GM18498 (cell line): ENCODE data around the gene TPK1.
A peak's percentile ranks its signal among the peaks of the same experiment; 100 is the strongest.
"Not testable (repeated sequence)": the region's sequence is repeated elsewhere in the genome, so short reads cannot be mapped to it uniquely, and the experiment has no call there.

Experiments used
- ATAC-seq: cut with Tn5 transposase; IDR thresholded peaks from one replicate; pipeline ENCODE4 v1.9.1; 2021; ENCODE audit warnings: mild to moderate bottlenecking, moderate library complexity; ENCODE audit not compliant: unreplicated experiment

The TPK1 gene

DNA sequence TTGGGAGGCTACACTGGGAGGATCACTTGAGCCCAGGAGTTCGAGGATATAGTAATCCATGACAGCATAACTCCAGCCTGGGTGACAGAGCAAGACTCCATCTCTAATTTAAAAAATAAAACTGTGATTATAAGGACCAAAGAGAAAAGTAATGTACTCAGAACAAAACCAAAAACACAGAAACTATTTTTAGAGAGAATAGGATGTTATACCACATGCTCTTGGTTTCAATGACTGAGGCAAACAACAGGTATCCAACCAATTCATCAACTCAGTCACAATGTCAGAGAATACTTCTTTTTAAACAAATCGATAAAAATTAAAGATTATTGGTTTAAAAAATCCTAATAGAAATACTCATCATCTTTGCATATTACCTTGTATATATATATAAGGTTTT lies 186.7 kb downstream of the TPK1 start:
- ATAC-seq = peak; percentile 82

DNA sequence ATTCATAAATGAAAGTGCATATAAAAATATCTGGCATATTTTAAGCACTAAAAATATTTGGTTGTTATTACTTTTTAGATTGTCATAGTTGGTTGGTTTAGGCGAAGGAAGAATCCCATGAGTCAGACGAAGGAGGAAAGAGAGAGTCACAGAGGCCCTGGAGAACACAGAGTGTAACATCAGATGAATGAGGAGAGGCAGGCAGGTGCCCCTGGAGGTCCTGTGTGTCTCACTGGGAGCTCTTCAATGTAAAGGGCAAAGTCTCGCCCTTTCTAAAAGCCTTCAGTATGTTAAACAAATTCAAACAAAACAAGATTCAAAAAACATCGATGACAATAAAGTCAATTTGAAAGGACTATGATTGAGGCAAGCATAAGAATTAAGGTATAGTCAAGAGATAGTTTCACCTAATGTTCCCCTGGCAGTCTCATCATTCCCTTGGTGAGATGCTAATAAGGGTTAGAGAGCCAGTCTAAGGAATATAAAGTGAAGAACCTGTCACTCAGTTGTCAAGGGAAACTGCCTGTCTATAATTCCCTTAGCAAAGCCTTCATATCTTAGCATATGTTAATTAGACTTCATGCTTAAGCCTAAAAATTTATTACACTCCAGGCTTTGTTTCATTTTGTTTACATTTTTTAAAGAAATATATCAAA lies 194.3 kb downstream of the TPK1 start:
- no peak for ATAC-seq

- ATAC-seq = no peak
These were observed 203.1 kb downstream of the TPK1 start for GRCh38 chr7:144632724-144633123.

DNA sequence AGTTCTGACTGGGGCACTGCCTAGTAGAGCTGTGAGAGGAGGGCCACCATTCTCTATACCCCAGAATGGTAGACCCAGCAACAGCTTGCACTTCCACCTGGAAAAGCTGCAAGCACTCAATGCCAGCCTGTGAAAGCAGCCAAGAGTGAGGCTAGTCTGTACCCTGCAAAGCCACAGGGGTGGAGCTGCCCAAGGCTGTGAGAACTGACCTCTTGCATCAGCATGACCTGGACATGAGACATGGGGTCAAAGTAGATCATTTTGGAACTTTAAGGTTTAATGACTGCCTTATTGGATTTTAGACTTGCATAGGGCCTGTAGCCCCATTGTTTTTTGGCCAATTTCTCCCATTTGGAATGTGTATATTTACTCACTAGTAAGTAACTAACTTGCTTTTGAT lies 206.3 kb downstream of the TPK1 start:
- no peak for ATAC-seq

DNA sequence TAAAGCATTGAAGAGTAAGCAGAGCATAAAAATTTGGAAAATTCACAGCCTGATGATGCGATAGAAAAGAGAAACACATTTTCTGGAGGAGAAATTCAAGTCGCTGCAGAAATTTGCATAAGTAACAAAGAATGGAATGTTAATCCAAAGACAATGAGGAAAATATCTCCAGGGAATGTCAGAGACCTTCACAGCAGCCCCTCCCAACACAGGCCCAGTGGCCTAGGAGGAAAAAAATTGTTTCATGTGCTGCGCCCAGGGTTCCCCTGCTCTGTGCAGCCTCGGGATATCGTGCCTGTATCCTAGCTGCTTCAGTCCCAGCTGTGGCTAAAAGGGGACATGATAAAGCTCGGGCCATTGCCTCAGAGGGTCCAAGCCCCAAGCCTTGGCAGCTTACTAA lies 206.8 kb downstream of the TPK1 start:
- ATAC-seq = no peak

DNA sequence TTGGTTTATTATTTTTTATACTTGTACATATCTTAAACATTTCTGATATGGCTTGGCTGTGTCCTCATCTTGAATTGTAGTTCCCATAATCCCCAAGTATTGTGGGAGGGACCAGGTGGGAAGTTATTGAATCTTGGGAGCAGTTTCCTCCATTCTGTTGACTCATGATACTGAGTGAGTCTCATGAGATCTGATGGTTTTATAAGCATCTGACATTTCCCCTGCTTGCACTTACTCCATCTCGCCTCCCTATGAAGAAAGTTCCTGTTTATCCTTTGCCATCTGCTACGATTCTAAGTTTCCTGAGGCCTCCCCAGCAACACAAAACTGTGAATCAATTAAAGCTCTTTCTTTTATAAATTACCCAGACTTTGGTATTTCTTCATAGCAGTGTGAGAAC lies 207.7 kb downstream of the TPK1 start:
- ATAC-seq = no peak

GRCh38 chr7:144622745-144623144 lies 213.1 kb downstream of the TPK1 start:
- no peak for ATAC-seq

- no peak for ATAC-seq
These were observed 229.6 kb downstream of the TPK1 start for GRCh38 chr7:144606261-144606660.

- ATAC-seq = no peak
These were observed 238.9 kb downstream of the TPK1 start for GRCh38 chr7:144596953-144597352.

DNA sequence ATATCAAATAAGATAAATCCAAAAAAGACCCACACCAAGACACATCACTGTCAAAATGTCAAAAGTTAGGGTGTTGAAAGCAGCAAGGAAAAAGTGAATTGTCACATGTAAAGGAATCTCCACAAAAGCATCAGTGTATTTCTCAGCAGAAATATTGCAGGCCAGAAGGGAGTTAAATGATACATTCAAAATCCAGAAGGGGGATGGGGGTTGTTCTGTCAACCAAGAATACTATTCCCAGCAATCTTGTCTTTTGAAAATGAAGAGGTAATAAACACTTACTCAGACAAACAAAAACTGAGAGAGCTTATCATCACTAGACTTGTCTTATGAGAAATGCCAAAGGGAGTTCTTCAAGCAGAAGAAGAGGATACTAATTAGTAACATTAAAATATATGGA lies 241.3 kb downstream of the TPK1 start:
- no peak for ATAC-seq

DNA sequence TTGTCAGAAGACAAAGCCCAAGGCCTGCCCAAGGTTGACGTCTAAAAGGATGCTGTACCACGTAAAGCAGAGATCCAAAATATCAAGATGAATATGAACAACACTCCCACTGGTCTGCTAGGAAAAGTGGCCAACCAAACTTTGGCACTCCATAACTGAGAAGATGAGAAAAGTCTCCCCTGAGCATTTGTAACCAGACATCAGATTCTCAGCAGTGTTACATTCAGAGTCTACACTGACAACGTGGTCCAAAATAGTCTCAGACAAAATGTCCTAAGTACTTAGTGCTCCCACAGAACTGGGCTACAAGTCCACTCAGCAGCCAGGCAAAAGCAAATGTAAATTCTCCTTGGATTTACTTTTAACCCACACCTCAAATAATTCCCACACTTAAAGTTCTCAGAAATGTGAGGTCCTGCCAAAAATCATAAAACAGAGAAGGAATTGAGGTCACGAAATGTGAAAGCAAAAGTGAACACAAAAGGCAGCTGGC lies 247.2 kb downstream of the TPK1 start:
- no peak for ATAC-seq

DNA sequence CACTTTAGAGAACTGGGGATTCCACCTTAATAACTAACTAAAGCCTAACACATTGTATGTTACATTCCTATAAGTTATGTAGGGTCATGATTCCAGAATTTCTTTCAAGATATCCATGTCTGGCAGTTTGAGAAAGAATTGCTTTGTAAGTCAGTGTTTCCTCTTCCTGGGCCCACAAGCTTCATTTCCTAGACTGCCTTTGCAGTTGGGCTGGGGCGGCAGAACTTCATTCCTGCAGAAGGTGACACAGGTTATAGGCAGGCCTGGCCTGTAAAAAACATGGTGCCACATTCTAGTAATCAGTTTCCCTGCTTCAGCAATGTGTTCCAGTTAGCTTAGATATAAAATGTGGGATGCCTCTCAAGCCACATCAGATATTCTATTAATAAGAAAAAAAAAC lies 248.2 kb downstream of the TPK1 start:
- ATAC-seq = no peak

DNA sequence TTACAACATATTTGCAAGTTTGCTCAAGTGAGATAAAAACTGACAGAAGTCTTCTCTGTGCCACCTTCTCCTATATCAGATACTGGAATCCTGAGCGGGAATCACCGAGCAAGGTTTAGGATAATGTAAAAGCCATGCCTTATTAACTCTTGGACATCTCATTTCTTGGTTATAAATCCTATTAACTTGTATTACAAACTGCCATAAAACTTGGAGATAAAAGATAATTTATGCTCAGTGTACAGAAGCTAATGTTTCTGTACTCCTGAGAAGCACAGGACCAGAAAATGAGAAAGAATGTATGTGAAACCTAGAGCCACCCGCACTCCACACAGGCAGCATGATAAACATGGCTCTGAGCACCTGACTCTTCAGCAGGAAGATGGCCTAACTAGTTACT lies 251.1 kb downstream of the TPK1 start:
- no peak for ATAC-seq

- no peak for ATAC-seq
These were observed 256.2 kb downstream of the TPK1 start for GRCh38 chr7:144579687-144580086.

GRCh38 chr7:144575456-144575855 lies 260.4 kb downstream of the TPK1 start:
- ATAC-seq = no peak

GRCh38 chr7:144574753-144575152 lies 261.1 kb downstream of the TPK1 start:
- not testable (repeated sequence) for ATAC-seq

DNA sequence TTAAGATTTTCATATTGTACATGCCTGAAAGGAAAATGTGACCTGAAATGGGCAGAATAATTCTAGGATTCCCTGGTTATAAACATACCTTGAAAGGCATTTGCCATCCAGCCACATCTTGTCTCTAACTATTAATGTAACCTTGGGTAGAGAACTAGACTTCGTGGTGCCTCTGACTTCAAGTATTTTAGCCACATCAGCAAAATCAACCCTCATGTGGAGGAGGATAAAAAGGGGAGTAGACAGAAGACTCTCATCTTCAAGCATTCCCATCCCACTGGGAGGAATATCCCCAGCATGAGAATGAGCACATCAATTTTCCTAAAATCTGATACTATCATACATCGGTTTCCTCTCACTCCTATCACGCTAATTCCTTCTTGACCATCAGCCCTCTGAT lies 267.6 kb downstream of the TPK1 start:
- ATAC-seq = no peak

DNA sequence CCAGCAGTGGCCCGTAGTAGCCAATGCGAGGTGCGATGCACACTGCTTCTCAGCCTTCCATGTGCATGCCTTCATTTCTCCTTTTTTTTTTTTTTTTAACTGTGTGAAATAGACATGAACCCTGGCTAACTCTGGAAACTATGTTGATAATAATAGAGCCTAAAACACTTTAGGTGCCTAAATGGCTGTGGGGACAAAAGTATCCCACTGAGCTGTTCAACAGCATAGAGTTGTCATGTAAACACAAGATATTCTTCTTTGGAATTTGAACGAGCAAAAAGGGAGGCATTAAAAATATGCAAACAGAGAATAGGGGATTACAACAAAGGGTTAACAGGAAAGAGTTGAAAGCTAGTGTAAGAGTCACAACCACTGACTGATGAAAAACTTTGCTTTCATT lies 270.3 kb downstream of the TPK1 start:
- ATAC-seq = no peak

DNA sequence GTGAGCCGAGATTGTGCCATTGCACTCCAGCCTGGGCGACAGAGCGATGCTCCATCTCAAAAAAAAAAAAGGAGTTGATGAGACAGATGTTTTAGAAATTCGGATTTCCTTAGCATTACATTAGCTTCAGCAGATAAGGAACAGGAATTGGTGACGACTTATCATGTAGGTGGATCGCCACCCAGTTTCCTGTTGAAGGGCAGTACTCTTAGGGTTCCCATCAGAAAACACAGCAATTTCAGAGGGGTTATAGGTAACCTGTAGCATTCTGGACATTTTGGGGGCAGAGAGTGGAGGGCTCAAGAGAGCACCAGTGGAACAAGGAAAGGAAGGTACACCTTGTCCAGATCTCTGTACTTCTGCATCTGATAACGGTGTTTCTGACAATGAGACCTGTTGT lies 286.0 kb downstream of the TPK1 start:
- no peak for ATAC-seq

- no peak for ATAC-seq
These were observed 287.3 kb downstream of the TPK1 start for GRCh38 chr7:144548556-144548955.

- no peak for ATAC-seq
These were observed 288.0 kb downstream of the TPK1 start for GRCh38 chr7:144547888-144548287.

DNA sequence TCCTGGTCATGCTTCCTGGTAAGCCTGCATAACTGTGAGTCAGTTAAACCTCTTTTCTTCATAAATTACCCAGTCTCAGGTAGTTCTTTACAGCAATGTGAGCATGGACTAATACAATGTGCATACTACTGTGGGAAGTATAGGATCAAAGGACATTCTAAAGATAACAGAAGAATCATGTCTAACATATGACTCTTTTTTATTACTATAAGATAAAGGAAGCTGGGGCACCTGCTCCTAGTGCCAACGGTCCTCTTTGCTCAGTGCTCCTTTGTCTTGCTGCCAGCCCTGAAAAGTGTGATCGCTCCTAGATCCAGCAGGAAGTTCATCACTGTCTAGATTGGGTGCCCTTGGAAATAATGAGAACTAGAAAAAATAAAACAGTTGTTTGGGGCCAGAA lies 289.1 kb downstream of the TPK1 start:
- ATAC-seq = no peak

DNA sequence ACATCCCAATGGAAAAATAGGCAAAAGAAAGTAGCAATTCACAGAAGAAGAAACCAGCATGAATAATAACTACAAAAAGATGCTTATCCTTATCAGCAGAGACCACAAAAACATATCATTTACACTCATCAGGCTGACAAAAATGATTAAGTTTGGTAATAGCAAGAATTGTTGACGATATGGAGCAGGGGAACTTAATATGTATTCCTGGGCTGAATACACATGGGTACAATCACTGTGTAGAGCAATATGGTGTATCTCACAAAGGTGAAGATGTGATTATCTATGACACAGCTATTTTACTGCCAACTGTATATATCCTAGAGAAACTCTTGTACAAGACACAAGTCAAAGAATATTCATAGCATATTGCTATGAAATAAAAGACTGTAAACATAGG lies 290.5 kb downstream of the TPK1 start:
- no peak for ATAC-seq
